Type B pancreatic cell (in vitro differentiated cells): Measurements from ENCODE around the gene ANKRD13B. TPM values are rescaled to one million over a fixed set of nuclear protein-coding genes. Genes with fewer than 3 reads are reported as not detected.
A peak's percentile ranks its signal among the peaks of the same experiment; 100 is the strongest.

Source experiments
- DNase-seq: peaks from one replicate; pipeline ENCODE4 v3.0.0; 2021; ENCODE audit warnings: mixed read lengths; ENCODE audit not compliant: unreplicated experiment; ENCODE audit errors: extremely low spot score
- H3K27ac Mint-ChIP-seq: 2 replicates; pipeline ENCODE4 v1.8.0; 2021; ENCODE audit warnings: mild to moderate bottlenecking, mixed read lengths
- H3K27me3 Mint-ChIP-seq: 2 replicates; pipeline ENCODE4 v1.8.0; 2021; ENCODE audit warnings: mixed read lengths
- H3K36me3 Mint-ChIP-seq: 2 replicates; pipeline ENCODE4 v1.8.0; 2021; ENCODE audit warnings: mixed read lengths
- H3K4me1 Mint-ChIP-seq: one replicate; pipeline ENCODE4 v1.8.0; 2021; ENCODE audit warnings: mixed read lengths; ENCODE audit not compliant: unreplicated experiment
- H3K4me3 Mint-ChIP-seq: 2 replicates; pipeline ENCODE4 v1.8.0; 2021; ENCODE audit warnings: mild to moderate bottlenecking, mixed read lengths
- H3K9me3 Mint-ChIP-seq: 2 replicates; pipeline ENCODE4 v1.8.0; 2021; ENCODE audit warnings: mixed read lengths
- CTCF ChIP-seq: fragments of 200-600 bp; sonication (generic); conservative IDR thresholded peaks from 2 replicates; pipeline ENCODE4 v1.5.0; 2021; ENCODE audit warnings: antibody characterized with exemption, mild to moderate bottlenecking
- total RNA-seq: library from RNA; stranded (reverse); gene quantifications from 2 replicates; pipeline ENCODE4 v1.2.1, GENCODE V29; 2021; ENCODE audit warnings: low replicate concordance

ANKRD13B gene
- total RNA-seq, 1 donor from 2014 or later: 50.5 TPM

GRCh38 chr17:29619251-29619650 is 26.3 kb downstream of the ANKRD13B start:
- Mint-ChIP-seq H3K4me3 (no peak overlapping the region), H3K9me3 (no peaks in the 10 kb centered on the region), H3K36me3 (no peaks in the 10 kb centered on the region), H3K27ac (no peak overlapping the region), H3K4me1 (peaks cover 6% of the 10 kb centered on the region), H3K27me3 (peaks cover 66% of the 10 kb centered on the region)
- no peak for DNase-seq
- TF ChIP-seq CTCF: no peak

- H3K27me3 Mint-ChIP-seq: peaks cover 59% of the 10 kb centered on the region
- no peak for DNase-seq
- H3K36me3 Mint-ChIP-seq: no peaks in the 10 kb centered on the region
- H3K9me3 Mint-ChIP-seq: no peaks in the 10 kb centered on the region
- H3K4me3 Mint-ChIP-seq: no peak overlapping the region
- TF ChIP-seq CTCF: no peak
- H3K27ac Mint-ChIP-seq: no peak overlapping the region
- H3K4me1 Mint-ChIP-seq: peaks cover 6% of the 10 kb centered on the region
These were observed 27.3 kb downstream of the ANKRD13B start for GRCh38 chr17:29620271-29620670.

GRCh38 chr17:29620779-29621500 is 28.0 kb downstream of the ANKRD13B start:
- no peak for DNase-seq
- peaks cover 54% of the 10 kb centered on the region for H3K27me3 Mint-ChIP-seq
- H3K27ac Mint-ChIP-seq: no peak overlapping the region
- no peaks in the 10 kb centered on the region for H3K36me3 Mint-ChIP-seq
- no peak for TF ChIP-seq CTCF
- H3K4me3 Mint-ChIP-seq: peak overlapping the region; percentile 57
- peaks cover 6% of the 10 kb centered on the region for H3K4me1 Mint-ChIP-seq
- no peaks in the 10 kb centered on the region for H3K9me3 Mint-ChIP-seq

GRCh38 chr17:29621751-29622194 is 28.8 kb downstream of the ANKRD13B start:
- no peaks in the 10 kb centered on the region for H3K9me3 Mint-ChIP-seq
- peak overlapping the region; percentile 84 for H3K4me3 Mint-ChIP-seq
- DNase-seq: no peak
- no peaks in the 10 kb centered on the region for H3K36me3 Mint-ChIP-seq
- H3K27me3 Mint-ChIP-seq: peaks cover 45% of the 10 kb centered on the region
- H3K4me1 Mint-ChIP-seq: peaks cover 6% of the 10 kb centered on the region
- TF ChIP-seq CTCF: no peak
- no peak overlapping the region for H3K27ac Mint-ChIP-seq

GRCh38 chr17:29622337-29623282 is 29.7 kb downstream of the ANKRD13B start, which contains the start of gene CORO6:
Gene CORO6 (minus strand): TSS chr17:29622912. CDS start chr17:29621421, 1,491 bp downstream.
- Mint-ChIP-seq H3K4me3 (peak within 1 kb of the TSS; percentile 84), H3K27me3 (peaks cover 37% of the 10 kb centered on the region), H3K4me1 (peaks cover 6% of the 10 kb centered on the region), H3K9me3 (no peaks in the 10 kb centered on the region), H3K36me3 (no peaks in the 10 kb centered on the region), H3K27ac (peak within 1 kb of the TSS; percentile 21)
- peak; percentile 79 for DNase-seq
- TF ChIP-seq CTCF: no peak
